Fibroblast of lung (primary cell): ENCODE data around the gene SH3BP4. TPM values are rescaled to one million over a fixed set of nuclear protein-coding genes. Genes with fewer than 3 reads are reported as not detected.

ENCODE experiments used
- DNase-seq, 2 donors: peaks; one replicate each; pipeline versions ENCODE4 v3.0.0 to v3.0.0-alpha.2; 2010; ENCODE audit warnings: low read depth in 2 of 2
- H2AFZ ChIP-seq: 2 replicates; pipeline ENCODE4 v1.5.1; 2012; ENCODE audit warnings: low read length, control low read depth, inconsistent platforms
- H3K27ac ChIP-seq: 2 replicates; pipeline ENCODE4 v1.5.1; 2011; ENCODE audit warnings: low read length, control low read depth; ENCODE audit not compliant: insufficient read depth
- H3K27me3 ChIP-seq: 2 replicates; pipeline ENCODE4 v1.5.1; 2011; ENCODE audit warnings: mild to moderate bottlenecking, low read length; ENCODE audit not compliant: control insufficient read depth, insufficient read depth
- H3K36me3 ChIP-seq: 2 replicates; pipeline ENCODE4 v1.5.1; 2011; ENCODE audit warnings: low read length; ENCODE audit not compliant: control insufficient read depth, insufficient read depth
- H3K4me1 ChIP-seq: 2 replicates; pipeline ENCODE4 v1.5.1; 2011; ENCODE audit warnings: low read length; ENCODE audit not compliant: control insufficient read depth, insufficient read depth; ENCODE audit errors: extremely low read depth
- H3K4me2 ChIP-seq: 2 replicates; pipeline ENCODE4 v1.5.1; 2011; ENCODE audit warnings: low read length, control low read depth; ENCODE audit not compliant: insufficient read depth; ENCODE audit errors: extremely low read depth
- H3K4me3 ChIP-seq, 4 experiments: fragments of 200-600 bp in 1 of 4; sonication (generic) in 1 of 4; replicated peaks in 1 of 4; 2 replicates each; pipeline ENCODE4 v1.5.1; 2011 to 2016; ENCODE audit warnings: low read length in 4 of 4, low read depth in 3 of 4, mild to moderate bottlenecking in 3 of 4, control low read depth in 2 of 4, inconsistent platforms in 1 of 4, mixed read lengths in 1 of 4; ENCODE audit not compliant: insufficient read depth in 1 of 4; ENCODE audit errors: control extremely low read depth in 1 of 4
- H3K79me2 ChIP-seq: 2 replicates; pipeline ENCODE4 v1.5.1; 2012; ENCODE audit warnings: mild to moderate bottlenecking, low read length, inconsistent platforms; ENCODE audit not compliant: control insufficient read depth, insufficient read depth
- H3K9ac ChIP-seq: 2 replicates; pipeline ENCODE4 v1.5.1; 2011; ENCODE audit warnings: mild to moderate bottlenecking, low read length, control low read depth; ENCODE audit not compliant: insufficient read depth
- H3K9me3 ChIP-seq: 2 replicates; pipeline ENCODE4 v1.5.1; 2012; ENCODE audit warnings: low read depth, low read length; ENCODE audit not compliant: control insufficient read depth, insufficient read depth
- H4K20me1 ChIP-seq: 2 replicates; pipeline ENCODE4 v1.5.1; 2011; ENCODE audit warnings: low read length; ENCODE audit not compliant: control insufficient read depth, insufficient read depth; ENCODE audit errors: extremely low read depth
- CTCF ChIP-seq, 2 donors: IDR thresholded peaks in 1 of 2; conservative IDR thresholded peaks in 1 of 2; 1 replicate in 1 of 2; 2 replicates in 1 of 2; pipeline ENCODE4 v1.5.1; 2011 to 2012; ENCODE audit warnings: low read length in 2 of 2, control low read depth in 1 of 2, inconsistent platforms in 1 of 2, low read depth in 1 of 2, mild to moderate bottlenecking in 1 of 2
- EZH2 ChIP-seq: IDR thresholded peaks from 2 replicates; pipeline ENCODE4 v1.5.1; 2012; ENCODE audit warnings: low read length, control low read depth, mild to moderate bottlenecking; ENCODE audit errors: missing control alignments
- polyA plus RNA-seq, 2 donors: library from polyadenylated mRNA; depleted of rRNA in 1 of 2; stranded (reverse) in 1 of 2; unstranded in 1 of 2; fragments of >200 nt; gene quantifications; 2 replicates each; pipeline ENCODE4 v1.2.1, GENCODE V29; 2011 to 2012; ENCODE audit warnings: missing spikeins in 1 of 2
- total RNA-seq: library from RNA; depleted of rRNA; stranded (reverse); fragments of >200 nt; gene quantifications from 2 replicates; pipeline ENCODE4 v1.2.1, GENCODE V29; 2014

The SH3BP4 gene
- total and polyA plus RNA-seq, 2 donors (not counting 1 experiment from before 2014, with no cell fraction given): 74.8 to 86.6 TPM

- DNase-seq: peak in 1 of 2 donors; percentile 31
- Histone ChIP-seq H3K4me1 (peaks cover 11% of the 10 kb centered on the region), H3K9ac (no peak overlapping the region), H3K4me2 (no peak overlapping the region), H4K20me1 (peaks cover 3% of the 10 kb centered on the region), H2AFZ (no peak overlapping the region), H3K27me3 (no peaks in the 10 kb centered on the region), H3K27ac (peak overlapping the region; percentile 50), H3K4me3 (no peak overlapping the region), H3K36me3 (peaks cover 35% of the 10 kb centered on the region), H3K9me3 (no peaks in the 10 kb centered on the region), H3K79me2 (peaks cover 98% of the 10 kb centered on the region)
- TF ChIP-seq EZH2 (no peak), CTCF (conservative IDR thresholded peaks at IDR 0.05 in 1 of 2, IDR thresholded peaks at IDR 0.05 in 1 of 2; ENCODE audit: low read depth in 1 of 2, low read length in 2 of 2) (no peak)
Measured at GRCh38 chr2:234995332-234996068, 43.7 kb downstream of the SH3BP4 start.

GRCh38 chr2:234996069-234996940 lies 44.5 kb downstream of the SH3BP4 start:
- peak; percentile 72 to 97 for DNase-seq
- Histone ChIP-seq H4K20me1 (peaks cover 3% of the 10 kb centered on the region), H3K79me2 (peaks cover 98% of the 10 kb centered on the region), H3K9ac (no peak overlapping the region), H3K36me3 (peaks cover 40% of the 10 kb centered on the region), H3K9me3 (no peaks in the 10 kb centered on the region), H3K4me1 (peaks cover 11% of the 10 kb centered on the region), H3K4me2 (no peak overlapping the region), H3K27me3 (no peaks in the 10 kb centered on the region), H3K4me3 (no peak overlapping the region), H3K27ac (peak overlapping the region; percentile 50), H2AFZ (no peak overlapping the region)
- TF ChIP-seq CTCF (conservative IDR thresholded peaks at IDR 0.05 in 1 of 2, IDR thresholded peaks at IDR 0.05 in 1 of 2; ENCODE audit: low read depth in 1 of 2, low read length in 2 of 2) (no peak), EZH2 (no peak)

- H3K27ac ChIP-seq: peak overlapping the region; percentile 50
- no peak overlapping the region for H3K4me2 ChIP-seq
- no peak overlapping the region for H3K9ac ChIP-seq
- H4K20me1 ChIP-seq: peaks cover 3% of the 10 kb centered on the region
- H3K27me3 ChIP-seq: no peaks in the 10 kb centered on the region
- H3K9me3 ChIP-seq: no peaks in the 10 kb centered on the region
- peaks cover 38% of the 10 kb centered on the region for H3K36me3 ChIP-seq
- peaks cover 96% of the 10 kb centered on the region for H3K79me2 ChIP-seq
- H3K4me1 ChIP-seq: peaks cover 11% of the 10 kb centered on the region
- TF ChIP-seq EZH2: no peak
- DNase-seq: no peak
- no peak overlapping the region for H3K4me3 ChIP-seq
- no peak overlapping the region for H2AFZ ChIP-seq
Measured at GRCh38 chr2:234996941-234997270, 45.1 kb downstream of the SH3BP4 start.
